ENCODE measurements around the gene JDP2.

DNA sequence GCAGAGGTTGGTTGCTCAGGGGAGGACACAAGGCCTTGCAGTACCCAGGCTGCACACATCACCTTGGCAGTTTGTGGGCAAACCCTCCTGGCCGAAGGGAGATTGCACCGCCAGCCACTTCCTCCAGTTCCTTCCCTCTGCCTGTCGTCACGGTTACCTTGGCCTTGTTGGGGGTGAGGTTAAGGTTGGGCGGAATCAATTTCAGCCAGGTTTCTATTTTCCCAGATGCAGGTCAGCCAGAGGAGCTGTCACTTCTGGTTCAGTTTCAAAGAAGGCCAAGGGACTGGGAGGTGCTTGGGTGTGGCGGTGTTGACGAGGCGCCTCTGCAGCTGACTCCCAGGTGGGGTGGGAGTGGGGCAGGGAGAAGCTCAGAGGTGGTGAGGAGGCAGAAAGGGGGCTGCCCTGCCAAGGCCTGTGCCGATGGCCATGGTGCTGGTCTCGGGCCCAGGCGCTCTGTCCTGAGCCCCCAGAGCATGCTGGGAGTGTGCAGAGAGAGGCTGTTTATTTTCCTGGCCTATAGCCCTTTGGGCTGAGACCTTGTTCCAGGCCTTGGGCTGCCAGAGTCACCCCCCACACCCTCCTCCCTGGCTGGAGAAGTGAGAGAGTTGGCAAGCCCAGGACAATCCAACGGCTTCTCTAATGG is 31.4 kb downstream of the JDP2 start:
- no peak for TF ChIP-seq TCF7 (CRISPR knock-in tag; IDR thresholded peaks at IDR 0.05; ENCODE audit: low read depth)
- TF ChIP-seq RELA (CRISPR knock-in tag; IDR thresholded peaks at IDR 0.05; ENCODE audit: borderline replicate concordance) = no peak
- TF ChIP-seq, protein P1, sequence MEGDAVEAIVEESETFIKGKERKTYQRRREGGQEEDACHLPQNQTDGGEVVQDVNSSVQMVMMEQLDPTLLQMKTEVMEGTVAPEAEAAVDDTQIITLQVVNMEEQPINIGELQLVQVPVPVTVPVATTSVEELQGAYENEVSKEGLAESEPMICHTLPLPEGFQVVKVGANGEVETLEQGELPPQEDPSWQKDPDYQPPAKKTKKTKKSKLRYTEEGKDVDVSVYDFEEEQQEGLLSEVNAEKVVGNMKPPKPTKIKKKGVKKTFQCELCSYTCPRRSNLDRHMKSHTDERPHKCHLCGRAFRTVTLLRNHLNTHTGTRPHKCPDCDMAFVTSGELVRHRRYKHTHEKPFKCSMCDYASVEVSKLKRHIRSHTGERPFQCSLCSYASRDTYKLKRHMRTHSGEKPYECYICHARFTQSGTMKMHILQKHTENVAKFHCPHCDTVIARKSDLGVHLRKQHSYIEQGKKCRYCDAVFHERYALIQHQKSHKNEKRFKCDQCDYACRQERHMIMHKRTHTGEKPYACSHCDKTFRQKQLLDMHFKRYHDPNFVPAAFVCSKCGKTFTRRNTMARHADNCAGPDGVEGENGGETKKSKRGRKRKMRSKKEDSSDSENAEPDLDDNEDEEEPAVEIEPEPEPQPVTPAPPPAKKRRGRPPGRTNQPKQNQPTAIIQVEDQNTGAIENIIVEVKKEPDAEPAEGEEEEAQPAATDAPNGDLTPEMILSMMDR (IDR thresholded peaks at IDR 0.05) = no peak
